Measurements from ENCODE around the gene KIF13A.

KIF13A gene

GRCh38 chr6:17712576-17712975 lies 274.9 kb downstream of the KIF13A start:
- no peak for DNase-seq

- no peak for DNase-seq
Measured at GRCh38 chr6:17710331-17710730, 277.1 kb downstream of the KIF13A start.

DNA sequence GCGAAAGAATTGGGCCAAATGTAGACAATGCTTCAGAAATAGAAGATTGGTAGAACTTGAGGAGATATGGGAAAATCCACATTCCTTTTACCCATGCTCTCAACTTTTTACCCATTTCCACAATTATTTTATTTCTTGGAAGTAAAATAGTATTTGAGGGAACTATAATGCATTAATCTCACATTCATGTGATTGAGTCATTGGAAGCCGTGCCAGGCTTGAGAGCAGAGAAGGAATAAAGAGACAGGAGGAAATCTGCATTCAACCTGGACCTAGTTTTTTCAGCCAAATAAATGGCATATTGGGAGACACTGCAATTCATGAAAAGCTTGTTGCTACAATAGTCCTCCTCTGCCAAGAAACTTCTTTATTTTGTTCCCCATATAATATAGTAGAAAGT lies 278.0 kb downstream of the KIF13A start:
- DNase-seq = no peak

Measured in islet precursor cell (in vitro differentiated cells).